Stimulated activated CD8-positive, alpha-beta memory T cell treated with anti-CD3 and anti-CD28 coated beads, Interleukin-12 subunit alpha, Interleukin-12 subunit beta, amount 100 ng/mL, for 24 hours (primary cell): ENCODE data around the gene CBY2.
"Not testable (repeated sequence)": the region's sequence is repeated elsewhere in the genome, so short reads cannot be mapped to it uniquely, and the experiment has no call there.

Source experiments
- DNase-seq: peaks from one replicate; pipeline ENCODE4 v3.0.0-alpha.2; 2020; ENCODE audit errors: extremely low read depth

Gene CBY2

GRCh38 chr13:45702088-45702487 lies at the start of gene CBY2:
Gene CBY2 (plus strand): TSS chr13:45702320. CDS start chr13:45702391, 71 bp downstream.
- DNase-seq: no peak

GRCh38 chr13:45654633-45655349 lies 47.3 kb upstream of the CBY2 start:
- DNase-seq: no peak

GRCh38 chr13:45658586-45659235 lies 43.4 kb upstream of the CBY2 start:
- no peak for DNase-seq

GRCh38 chr13:45659536-45659935 lies 42.6 kb upstream of the CBY2 start:
- DNase-seq: no peak

GRCh38 chr13:45660458-45660857 lies 41.7 kb upstream of the CBY2 start:
- DNase-seq: not testable (repeated sequence)

GRCh38 chr13:45662162-45662561 lies 40.0 kb upstream of the CBY2 start:
- DNase-seq: no peak

- DNase-seq: not testable (repeated sequence)
Measured at GRCh38 chr13:45662903-45663302, 39.2 kb upstream of the CBY2 start.

- DNase-seq: not testable (repeated sequence)
Measured at GRCh38 chr13:45669626-45670025, 32.5 kb upstream of the CBY2 start.

GRCh38 chr13:45670189-45670885 lies 31.8 kb upstream of the CBY2 start:
- no peak for DNase-seq

- DNase-seq: no peak
Measured at GRCh38 chr13:45674908-45675307, 27.2 kb upstream of the CBY2 start.

GRCh38 chr13:45678282-45678681 lies 23.8 kb upstream of the CBY2 start:
- no peak for DNase-seq

- no peak for DNase-seq
Measured at GRCh38 chr13:45681113-45681512, 21.0 kb upstream of the CBY2 start.

- DNase-seq: no peak
Measured at GRCh38 chr13:45682494-45683008, 19.6 kb upstream of the CBY2 start.

GRCh38 chr13:45683701-45684100 lies 18.4 kb upstream of the CBY2 start:
- no peak for DNase-seq

- DNase-seq: no peak
Measured at GRCh38 chr13:45688577-45688976, 13.5 kb upstream of the CBY2 start.

GRCh38 chr13:45690636-45691035 lies 11.5 kb upstream of the CBY2 start:
- no peak for DNase-seq

- no peak for DNase-seq
Measured at GRCh38 chr13:45691251-45691650, 10.9 kb upstream of the CBY2 start.

GRCh38 chr13:45691667-45692066 lies 10.5 kb upstream of the CBY2 start:
- DNase-seq: no peak

GRCh38 chr13:45695198-45695730 lies 6.9 kb upstream of the CBY2 start:
- DNase-seq: peak; percentile 1

GRCh38 chr13:45696610-45697226 lies 5.4 kb upstream of the CBY2 start:
- no peak for DNase-seq

- no peak for DNase-seq
Measured at GRCh38 chr13:45700971-45701900, 884 bp upstream of the CBY2 start.
